SK-N-MC (cell line): ENCODE measurements around the gene DEFB110.

Experiments used
- EZH2 ChIP-seq: fragments of 200-600 bp; sonication (generic); IDR thresholded peaks from one replicate; pipeline ENCODE4 v1.6.1; 2017; ENCODE audit warnings: antibody characterized with exemption
- FOXP2 ChIP-seq: optimal IDR thresholded peaks from 2 replicates; pipeline ENCODE3; 2011; ENCODE audit warnings: mild to moderate bottlenecking, moderate library complexity; ENCODE audit not compliant: insufficient read depth; ENCODE audit errors: extremely low read length, control extremely low read depth
- POLR2AphosphoS5 ChIP-seq: IDR thresholded peaks from 2 replicates; pipeline ENCODE4 v1.6.1; 2012; ENCODE audit warnings: mild to moderate bottlenecking, low read depth, low read length, borderline replicate concordance

DNA sequence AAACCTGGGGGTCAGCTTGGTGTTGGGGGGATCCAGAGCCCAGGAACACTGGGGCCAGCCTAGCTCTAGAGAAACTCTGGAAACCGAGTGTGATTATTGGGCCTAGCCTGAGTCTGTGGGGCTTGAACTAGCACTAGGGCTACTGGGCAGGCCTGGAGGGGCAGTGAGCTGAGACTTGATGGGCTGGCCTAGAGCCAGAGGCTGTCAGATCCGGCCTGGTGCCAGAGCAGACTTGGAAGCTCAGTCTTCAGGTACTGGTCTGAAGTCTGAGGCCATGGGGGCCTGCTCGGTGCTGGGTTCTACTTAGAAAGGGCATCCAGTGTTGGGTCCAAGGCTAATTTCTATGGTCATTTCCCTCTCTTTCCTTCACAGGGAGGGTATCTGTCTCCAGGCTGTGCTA lies 25.2 kb upstream of the DEFB110 start:
- no peak for TF ChIP-seq EZH2
- TF ChIP-seq POLR2AphosphoS5 = no peak
- no peak for TF ChIP-seq FOXP2
